ENCODE results near the gene NLRC5.

DNA sequence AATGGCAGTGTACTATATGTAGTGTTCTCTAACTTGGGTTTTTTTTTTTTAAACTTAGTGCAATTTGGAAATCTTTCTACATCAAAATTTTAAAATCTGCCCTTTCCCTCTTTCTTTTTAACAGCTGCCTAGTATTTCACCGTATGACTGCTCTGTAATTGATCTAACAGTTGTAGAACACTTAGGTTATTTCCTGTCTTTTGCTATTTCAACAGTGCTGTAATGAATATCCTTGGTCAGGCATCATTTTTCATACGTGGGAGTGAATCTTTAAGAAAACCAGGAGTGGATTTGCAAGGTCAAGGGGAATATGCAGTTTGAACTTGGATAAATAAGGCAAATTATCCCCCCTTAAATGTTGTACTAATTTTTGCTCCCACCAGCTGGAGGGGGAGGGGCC is 3.8 kb downstream of the NLRC5 start:
- TF ChIP-seq, protein P1, sequence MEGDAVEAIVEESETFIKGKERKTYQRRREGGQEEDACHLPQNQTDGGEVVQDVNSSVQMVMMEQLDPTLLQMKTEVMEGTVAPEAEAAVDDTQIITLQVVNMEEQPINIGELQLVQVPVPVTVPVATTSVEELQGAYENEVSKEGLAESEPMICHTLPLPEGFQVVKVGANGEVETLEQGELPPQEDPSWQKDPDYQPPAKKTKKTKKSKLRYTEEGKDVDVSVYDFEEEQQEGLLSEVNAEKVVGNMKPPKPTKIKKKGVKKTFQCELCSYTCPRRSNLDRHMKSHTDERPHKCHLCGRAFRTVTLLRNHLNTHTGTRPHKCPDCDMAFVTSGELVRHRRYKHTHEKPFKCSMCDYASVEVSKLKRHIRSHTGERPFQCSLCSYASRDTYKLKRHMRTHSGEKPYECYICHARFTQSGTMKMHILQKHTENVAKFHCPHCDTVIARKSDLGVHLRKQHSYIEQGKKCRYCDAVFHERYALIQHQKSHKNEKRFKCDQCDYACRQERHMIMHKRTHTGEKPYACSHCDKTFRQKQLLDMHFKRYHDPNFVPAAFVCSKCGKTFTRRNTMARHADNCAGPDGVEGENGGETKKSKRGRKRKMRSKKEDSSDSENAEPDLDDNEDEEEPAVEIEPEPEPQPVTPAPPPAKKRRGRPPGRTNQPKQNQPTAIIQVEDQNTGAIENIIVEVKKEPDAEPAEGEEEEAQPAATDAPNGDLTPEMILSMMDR (IDR thresholded peaks at IDR 0.05) = no peak
- no peak for TF ChIP-seq POLR2A (IDR thresholded peaks at IDR 0.05)

All from body of pancreas (tissue), 4 donors.